DMS53 treated with DMSO at 0.1 percent for 48 hours (cell line): ENCODE data around the gene CALN1.
"Not testable (repeated sequence)": the region's sequence is repeated elsewhere in the genome, so short reads cannot be mapped to it uniquely, and the experiment has no call there.

Source experiments
- DNase-seq: peaks from one replicate; lab custom pipeline; 2025; ENCODE audit not compliant: unreplicated experiment; lab: John Stamatoyannopoulos, UW

CALN1 gene

DNA sequence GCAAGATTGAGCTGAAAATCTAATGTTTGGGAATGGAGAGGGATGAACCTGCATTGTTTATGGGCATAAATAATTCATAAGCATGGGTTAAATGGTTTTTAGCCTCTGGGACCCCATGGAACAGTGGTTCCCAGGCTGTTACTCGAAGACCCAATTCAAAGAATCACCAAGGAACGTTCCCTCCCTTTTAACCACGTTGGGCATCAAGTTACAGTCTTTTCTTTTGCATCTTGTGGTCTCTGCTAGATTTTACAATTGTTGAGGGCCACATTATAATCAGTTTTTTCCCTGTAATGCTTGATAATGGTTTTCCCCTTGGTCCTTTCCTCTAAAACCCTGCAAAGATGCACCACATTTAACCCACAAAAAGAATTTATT, 2.5 kb downstream of the CALN1 start:
- DNase-seq = no peak

- no peak for DNase-seq
Observed at GRCh38 chr7:72408966-72409637, 3.0 kb downstream of the CALN1 start.

DNA sequence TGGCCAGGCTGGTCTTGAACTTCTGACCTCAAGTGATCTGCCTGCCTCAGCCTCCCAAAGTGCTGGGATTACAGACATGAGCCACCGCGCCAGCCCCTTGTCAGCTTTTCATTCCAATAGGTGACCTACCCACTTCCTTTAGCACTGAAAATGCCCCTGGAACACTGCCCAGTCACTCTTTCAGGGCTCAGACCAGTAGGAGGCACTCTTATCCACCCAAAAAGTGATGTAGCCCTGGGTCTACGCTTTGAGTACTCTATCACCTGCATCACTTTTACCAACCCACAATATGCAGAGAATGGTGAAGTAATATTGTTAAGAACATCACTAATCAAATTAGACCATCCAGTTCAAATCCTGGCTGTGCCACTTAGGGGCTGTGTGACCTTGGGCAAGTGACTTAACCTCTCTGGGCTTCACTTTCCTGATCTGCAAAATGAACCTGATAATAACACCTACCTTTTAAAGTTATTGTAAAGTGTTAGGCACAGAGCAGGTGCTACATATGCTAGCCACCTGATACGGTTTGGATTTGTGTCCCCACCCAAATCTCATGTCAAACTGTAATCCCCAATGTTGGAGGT, 5.2 kb downstream of the CALN1 start:
- DNase-seq = no peak

GRCh38 chr7:72405871-72406270, 6.3 kb downstream of the CALN1 start:
- no peak for DNase-seq

GRCh38 chr7:72405418-72405817, 6.7 kb downstream of the CALN1 start:
- DNase-seq = no peak

GRCh38 chr7:72404743-72405142, 7.4 kb downstream of the CALN1 start:
- no peak for DNase-seq

DNA sequence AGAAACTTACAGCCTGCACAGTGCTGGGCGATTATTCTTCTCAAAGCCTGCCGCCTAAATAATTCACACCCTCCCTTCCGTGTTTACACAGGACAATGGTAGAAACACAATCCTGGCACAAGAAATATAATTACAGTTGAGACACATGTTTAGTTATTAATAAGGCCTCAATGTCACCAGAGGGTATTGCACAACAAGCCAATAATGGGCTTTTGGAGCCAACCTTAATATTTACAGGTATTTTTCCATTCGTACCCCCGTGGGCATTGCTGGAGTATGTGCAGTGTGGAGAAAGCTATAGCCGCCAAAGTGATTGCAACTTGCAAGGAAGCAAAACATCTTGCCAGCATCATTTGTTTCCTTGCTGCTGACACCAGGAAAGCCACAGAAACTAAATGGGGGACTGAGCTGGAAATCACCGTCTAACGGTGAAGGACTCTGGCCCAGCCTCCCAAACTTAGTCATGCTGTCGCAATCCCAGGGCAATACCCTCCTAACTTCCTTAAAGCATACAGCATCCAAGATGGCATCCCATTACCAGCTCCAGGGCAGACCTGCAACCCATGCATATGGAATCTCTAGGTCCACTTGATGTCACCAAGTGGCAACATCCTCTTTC, 8.6 kb downstream of the CALN1 start:
- no peak for DNase-seq

- DNase-seq = no peak
Observed at GRCh38 chr7:72394016-72394415, 18.1 kb downstream of the CALN1 start.

DNA sequence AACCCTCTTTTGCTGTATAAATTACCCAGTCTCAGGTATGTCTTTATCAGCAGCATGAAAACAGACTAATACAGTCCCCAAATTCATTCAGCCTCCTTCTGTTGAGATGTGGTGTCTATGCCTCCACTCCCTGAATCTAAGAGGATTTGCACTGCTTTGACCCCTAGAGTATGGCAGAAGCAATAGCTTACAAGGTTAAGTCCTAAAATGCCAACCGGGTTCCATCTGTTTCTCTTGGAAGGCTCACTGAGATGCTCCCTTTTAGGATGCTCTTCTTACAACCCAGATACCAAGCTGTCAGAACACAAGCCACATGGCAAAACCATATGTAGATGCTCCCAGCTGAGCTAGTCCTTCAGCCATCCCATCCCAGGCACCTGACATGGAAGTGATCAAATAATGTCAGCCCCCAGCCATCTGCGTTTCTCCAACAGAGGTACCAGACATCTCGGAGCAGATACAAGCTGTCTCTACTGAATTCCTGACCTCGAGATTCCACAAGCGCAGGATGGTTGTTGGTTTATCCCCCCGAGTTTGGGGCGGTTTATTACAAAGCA, 20.2 kb downstream of the CALN1 start:
- no peak for DNase-seq

DNA sequence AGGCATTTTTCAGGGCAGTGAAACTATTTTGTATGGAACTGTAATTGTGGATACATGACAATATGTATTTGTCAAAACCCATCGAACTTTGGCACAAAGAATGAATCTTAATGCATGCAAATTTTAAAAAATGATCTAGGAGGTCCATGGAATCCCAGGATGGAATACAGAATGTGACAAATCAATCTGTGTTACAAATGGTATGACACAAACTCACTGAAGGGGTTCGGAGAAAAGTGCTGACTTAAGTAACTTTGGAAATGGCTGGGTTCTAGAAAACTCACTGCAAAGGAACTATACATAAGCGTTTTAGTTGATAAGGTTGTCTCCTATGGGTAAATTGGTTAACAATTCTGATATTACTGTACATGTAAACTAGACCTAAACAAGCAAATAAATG, 26.0 kb downstream of the CALN1 start:
- DNase-seq = no peak

- DNase-seq = no peak
Observed at GRCh38 chr7:72362246-72362645, 49.9 kb downstream of the CALN1 start.

DNA sequence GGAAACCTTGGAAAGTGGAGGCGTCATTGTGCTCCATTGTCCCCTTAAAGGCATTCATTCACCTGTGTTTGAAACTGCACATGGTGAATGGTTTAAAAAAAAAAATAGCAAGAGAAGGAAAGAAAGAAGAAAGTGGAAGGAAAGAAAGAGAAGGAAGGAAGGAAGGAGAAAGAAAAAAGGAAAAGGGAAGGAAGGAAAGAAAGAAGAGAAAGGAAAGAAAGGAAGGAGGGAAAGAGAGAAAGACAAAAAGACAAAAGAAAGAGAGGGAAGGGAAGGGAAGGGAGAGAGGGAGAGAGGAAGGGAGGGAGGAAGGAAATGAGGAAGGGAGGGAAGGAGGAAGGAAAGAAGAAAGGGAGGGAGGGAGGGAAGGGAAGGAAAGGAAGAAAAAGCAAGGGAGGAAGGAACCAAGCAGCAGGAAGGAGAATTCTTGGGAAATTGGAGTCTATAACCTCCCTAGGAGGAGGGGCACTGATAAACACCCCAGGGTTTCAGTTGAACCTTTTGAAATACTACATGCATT, 66.9 kb downstream of the CALN1 start:
- no peak for DNase-seq

GRCh38 chr7:72343991-72344390, 68.1 kb downstream of the CALN1 start:
- no peak for DNase-seq

- DNase-seq = not testable (repeated sequence)
Observed at GRCh38 chr7:72343354-72343753, 68.8 kb downstream of the CALN1 start.

GRCh38 chr7:72337390-72338167, 74.6 kb downstream of the CALN1 start:
- DNase-seq = no peak

DNA sequence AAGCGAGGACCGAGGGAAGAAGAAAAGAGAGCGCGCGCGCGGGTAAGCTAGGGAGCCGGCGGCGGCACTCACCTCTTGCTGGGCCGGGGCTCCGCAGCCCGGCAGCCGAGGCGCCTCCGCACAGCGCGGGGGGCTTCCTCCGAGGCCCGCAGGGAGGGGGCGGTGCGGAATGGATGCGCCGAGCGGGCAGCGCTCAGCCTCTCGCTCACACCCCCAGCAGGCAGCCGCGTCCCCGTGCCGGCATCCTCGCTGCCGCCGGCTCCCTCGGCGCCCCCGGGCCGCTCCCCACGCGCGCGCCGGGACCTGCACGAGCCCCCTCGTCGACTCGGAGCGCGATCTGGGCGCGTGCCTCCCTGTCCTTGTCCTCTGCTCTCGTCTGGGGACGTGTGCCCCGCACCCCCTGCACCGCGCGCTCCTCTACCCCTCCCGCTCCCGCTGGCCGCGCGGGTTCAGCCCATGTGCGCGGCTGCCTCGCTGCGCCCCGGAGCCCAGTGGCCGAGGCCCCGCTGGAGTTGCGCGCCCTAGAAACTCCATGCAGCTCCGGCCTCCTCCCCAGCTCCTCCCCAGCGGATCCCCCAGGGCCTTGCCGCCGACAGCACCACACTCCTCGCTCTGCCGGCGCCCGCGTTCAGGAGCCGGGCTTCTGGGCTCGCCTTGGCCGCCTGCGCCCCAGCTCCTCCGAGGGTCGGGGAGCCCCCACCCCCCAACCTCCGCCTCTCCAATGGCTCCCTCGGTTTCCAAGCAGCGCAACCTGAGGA, 75.3 kb downstream of the CALN1 start:
- DNase-seq = no peak

DNA sequence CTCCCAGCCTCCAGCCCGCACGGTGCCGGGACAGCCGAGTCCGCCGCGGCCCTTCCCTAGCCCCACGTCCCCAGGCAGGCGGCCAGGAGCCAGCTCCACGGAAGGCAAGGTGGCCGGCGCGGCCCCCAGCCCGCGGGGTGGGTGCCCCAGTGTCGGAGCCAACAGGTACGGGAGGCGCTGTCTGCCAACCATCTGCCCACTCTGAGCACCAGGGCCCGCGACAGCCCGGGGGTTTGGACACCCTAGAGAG, 75.8 kb downstream of the CALN1 start:
- no peak for DNase-seq

GRCh38 chr7:72335561-72336381, 76.4 kb downstream of the CALN1 start:
- DNase-seq = no peak

- DNase-seq = no peak
Observed at GRCh38 chr7:72334698-72335097, 77.4 kb downstream of the CALN1 start.

GRCh38 chr7:72334066-72334465, 78.1 kb downstream of the CALN1 start:
- no peak for DNase-seq
